Stimulated activated CD4-positive, alpha-beta T cell treated with anti-CD3 and anti-CD28 coated beads, Interleukin-2, amount 100 ng/mL, for 48 hours (primary cell): Measurements from ENCODE around the gene DUSP18.
A peak's percentile ranks its signal among the peaks of the same experiment; 100 is the strongest.
"Not testable (repeated sequence)": the region's sequence is repeated elsewhere in the genome, so short reads cannot be mapped to it uniquely, and the experiment has no call there.

Experiments
- DNase-seq, 2 donors: peaks; one replicate each; pipeline ENCODE4 v3.0.0-alpha.2; 2020

Gene DUSP18

DNA sequence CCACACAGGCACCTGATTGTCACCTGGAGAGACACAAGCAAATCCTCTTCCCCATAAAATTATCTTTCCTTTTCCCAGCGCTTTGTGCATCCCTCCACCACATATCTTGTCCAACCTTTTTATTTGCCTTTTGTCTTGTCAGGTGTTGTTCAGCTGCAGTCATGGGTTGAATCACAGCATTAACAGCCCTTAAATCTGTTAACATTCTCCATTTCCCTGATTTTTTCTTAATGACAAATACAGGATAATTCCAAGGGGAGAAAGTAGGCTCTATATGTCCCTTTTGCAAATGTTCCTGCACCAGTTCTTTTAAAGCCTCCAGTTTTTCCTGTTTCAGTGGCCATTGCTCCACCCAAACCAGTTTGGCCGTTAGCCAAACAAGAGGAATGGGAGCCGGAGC is 8.9 kb upstream of the DUSP18 start:
- DNase-seq, result not testable (repeated sequence)

DNA sequence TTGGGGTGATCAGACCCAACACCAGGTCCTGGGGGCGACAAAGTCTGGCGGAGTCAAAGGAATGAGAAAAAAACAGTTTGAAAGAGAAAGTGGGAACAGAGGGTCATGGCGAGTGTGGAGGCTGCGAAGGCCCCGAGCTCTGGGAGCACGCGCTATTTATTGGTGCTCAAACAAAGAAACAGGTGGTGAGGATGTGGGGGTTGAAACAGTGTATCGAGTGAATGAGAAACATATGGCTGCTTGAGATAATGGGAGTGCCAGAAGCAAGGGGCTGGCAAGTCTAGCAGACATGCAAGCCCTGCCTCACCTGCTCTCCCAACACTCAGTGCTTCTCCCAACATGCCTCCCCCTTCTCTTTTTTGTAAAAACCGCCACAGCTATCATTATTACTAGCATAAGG is 7.8 kb upstream of the DUSP18 start:
- no peak for DNase-seq

DNA sequence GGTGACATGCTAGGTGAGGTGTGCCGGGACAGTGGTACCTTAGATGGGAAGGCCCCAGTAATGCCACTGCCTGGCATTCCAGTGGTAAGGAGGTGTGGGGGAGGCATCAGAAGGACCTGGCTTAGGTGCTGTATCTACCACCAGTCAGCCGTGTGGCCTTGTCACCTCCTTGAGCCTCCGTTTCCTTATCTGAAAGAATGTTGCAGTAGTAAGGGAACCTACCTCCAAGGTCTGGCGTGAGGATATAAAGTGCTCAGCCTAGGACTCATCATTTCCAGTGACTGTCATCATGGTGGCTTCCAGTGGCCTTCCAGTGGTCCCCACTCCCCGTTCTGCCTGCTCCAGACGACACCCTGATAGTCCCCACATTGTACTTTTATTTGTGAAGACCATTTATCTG is 6.8 kb upstream of the DUSP18 start:
- DNase-seq, result no peak

GRCh38 chr22:30673136-30673535 is 5.5 kb upstream of the DUSP18 start:
- no peak for DNase-seq

- no peak for DNase-seq
Observed at GRCh38 chr22:30671071-30671470, 3.4 kb upstream of the DUSP18 start.

DNA sequence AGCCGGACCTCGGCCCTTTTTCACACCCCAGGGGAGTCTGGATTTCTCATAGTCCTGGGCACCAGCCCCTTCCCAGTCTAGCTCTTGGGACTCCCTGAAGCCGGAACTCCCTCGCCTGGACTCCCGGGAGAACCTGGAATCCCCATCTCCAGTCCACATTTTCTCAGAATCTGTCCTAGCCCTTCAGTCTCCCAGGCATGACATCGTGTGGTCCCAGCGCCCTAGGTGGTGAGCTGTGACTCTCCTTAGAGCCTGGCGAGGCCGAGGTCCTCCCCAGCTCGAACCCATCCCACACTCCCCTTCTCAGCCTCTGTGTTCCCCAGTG is 673 bp upstream of the DUSP18 start:
- DNase-seq, result no peak

DNA sequence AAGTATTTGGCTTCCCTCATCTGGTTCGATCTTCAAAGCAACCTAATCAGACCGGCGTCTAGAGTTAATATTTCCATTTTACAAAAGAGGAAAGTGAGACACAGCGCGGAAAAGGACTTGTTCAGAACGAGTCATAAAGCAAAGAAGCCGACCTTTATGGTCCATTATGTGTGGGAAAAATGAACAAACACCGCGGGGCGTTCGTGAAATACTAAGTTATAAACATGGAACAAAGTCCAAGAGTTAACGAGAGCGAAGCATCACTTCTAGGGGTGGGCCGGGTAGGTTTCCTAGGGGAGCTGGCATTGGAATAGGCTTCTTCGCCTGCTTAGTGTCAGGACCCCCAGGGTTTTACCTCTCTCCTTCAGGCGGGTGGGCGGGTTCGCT is 575 bp downstream of the DUSP18 start:
- DNase-seq, result peak in 1 of 2 donors; percentile 5

DNA sequence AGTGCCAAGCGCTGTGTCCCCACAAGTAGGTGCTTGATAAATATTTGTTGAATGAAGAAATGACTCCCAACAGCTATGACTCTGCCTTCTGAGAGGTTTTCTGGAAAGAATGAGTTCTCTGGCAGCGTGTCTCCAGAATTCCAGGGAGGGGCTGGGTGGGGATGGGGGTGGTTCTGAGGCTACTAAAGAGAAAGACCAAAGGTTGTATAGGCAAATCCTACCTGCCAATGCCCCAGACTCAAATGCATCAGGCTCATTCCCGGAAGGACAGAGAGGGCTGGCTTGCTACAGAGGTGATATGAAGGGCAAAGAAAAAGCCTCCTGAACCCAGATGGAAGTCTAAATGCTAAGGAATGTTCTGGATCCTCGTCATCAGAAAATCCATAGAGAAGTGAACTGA is 1.9 kb downstream of the DUSP18 start:
- DNase-seq, result no peak

GRCh38 chr22:30665266-30665665 is 2.4 kb downstream of the DUSP18 start:
- no peak for DNase-seq

DNA sequence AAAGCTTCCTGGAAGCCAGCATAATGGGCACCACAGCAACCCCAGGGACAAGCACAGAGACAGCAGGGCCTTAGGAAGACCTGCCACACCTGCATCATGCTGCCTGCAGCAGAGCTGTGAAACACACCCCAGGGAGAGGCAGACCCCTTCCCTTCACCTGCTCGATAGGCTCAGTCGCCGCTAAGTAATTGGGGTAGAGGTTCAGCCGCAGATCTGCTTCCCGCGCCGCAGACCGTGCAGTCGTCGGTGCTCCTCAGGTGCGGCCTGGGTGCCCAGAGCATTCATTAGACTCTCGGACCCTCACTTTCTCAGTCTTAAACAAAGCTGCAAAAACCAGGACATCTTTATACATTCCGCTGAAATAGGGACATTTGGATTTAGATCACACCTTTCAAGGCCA is 2.9 kb downstream of the DUSP18 start:
- DNase-seq, result no peak

DNA sequence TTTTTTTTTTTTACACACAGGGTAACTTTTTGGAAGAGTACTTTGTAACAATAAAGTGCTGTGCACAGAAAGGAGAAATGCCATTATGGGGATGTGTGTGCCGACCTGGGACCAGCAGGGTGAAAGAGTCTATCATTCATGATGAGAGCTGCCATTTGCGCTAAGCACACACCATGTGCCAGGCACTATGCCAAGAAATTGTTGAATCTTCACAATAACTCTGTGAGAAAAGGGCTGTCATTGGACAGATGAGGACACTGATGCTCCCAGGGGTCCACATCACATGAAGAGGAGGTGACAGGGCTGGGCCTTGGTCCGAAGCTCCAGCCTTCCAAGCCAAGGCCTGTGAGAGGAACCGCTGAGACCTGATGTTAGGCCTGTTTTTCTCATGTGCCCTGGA is 5.6 kb downstream of the DUSP18 start:
- DNase-seq, result no peak

DNA sequence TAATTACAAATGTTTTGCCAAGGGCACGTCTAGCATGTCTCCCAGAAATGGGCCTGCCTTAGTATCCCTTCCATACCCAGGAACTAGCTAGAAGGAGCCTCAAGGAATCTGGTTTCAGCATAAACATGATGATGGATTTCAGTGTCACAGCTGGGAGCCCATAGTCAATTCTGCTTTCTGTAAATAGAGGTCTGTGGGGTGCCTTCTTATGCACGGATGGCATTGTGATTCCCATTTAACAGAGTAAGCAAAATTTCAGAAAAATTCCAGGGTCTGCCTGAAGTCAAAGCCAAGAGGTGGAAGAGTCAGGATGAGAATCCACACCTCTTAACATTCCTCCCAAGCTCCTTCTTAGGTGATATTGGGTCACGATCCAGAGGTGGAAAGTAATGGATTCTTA is 12.1 kb downstream of the DUSP18 start:
- no peak for DNase-seq

GRCh38 chr22:30654361-30654760 is 13.3 kb downstream of the DUSP18 start:
- no peak for DNase-seq

DNA sequence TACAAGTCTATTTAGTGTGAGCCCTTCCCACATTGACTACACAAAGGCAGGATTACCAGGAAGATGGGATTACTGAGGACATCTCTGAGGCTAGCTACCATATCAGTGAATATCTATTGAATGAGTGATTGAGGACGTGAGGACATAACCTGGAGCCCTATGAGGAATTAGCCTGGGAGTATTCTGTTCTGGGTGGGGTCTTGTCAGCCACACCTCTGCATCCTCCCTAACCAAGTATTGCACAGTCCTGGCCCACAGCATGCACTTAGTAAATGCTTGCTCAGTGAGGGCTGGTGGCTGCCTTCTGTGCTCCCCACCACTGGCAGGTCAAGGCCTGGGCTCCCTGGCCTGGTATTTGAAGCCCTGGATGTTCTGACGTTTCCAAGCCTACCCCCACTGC is 14.8 kb downstream of the DUSP18 start:
- DNase-seq, result no peak

- DNase-seq, result no peak
Observed at GRCh38 chr22:30650508-30651116, 17.1 kb downstream of the DUSP18 start.

GRCh38 chr22:30649430-30650007 is 18.2 kb downstream of the DUSP18 start:
- peak; percentile 74 to 81 for DNase-seq

- no peak for DNase-seq
Observed at GRCh38 chr22:30648825-30649224, 18.9 kb downstream of the DUSP18 start.

DNA sequence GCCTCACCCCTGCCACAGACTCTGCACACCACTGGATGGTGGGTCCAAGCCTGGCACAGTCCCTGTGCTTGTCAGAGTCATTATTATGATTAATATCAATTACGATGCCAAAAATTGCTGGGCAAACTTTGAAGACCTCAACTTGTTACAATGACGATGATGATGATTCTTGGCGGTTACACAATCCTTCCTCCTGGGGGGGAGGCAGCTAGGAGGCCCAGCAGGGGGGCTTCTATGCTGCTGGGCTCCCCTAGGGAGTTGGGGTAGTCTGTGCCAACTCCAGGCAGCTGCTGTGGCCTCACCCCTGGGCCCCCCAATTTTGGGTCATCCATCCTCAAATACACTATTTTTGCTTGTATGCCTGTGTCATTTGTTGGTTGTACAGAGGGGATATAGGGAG is 20.1 kb downstream of the DUSP18 start:
- DNase-seq, result no peak

GRCh38 chr22:30646518-30647160 is 21.0 kb downstream of the DUSP18 start:
- DNase-seq, result no peak

DNA sequence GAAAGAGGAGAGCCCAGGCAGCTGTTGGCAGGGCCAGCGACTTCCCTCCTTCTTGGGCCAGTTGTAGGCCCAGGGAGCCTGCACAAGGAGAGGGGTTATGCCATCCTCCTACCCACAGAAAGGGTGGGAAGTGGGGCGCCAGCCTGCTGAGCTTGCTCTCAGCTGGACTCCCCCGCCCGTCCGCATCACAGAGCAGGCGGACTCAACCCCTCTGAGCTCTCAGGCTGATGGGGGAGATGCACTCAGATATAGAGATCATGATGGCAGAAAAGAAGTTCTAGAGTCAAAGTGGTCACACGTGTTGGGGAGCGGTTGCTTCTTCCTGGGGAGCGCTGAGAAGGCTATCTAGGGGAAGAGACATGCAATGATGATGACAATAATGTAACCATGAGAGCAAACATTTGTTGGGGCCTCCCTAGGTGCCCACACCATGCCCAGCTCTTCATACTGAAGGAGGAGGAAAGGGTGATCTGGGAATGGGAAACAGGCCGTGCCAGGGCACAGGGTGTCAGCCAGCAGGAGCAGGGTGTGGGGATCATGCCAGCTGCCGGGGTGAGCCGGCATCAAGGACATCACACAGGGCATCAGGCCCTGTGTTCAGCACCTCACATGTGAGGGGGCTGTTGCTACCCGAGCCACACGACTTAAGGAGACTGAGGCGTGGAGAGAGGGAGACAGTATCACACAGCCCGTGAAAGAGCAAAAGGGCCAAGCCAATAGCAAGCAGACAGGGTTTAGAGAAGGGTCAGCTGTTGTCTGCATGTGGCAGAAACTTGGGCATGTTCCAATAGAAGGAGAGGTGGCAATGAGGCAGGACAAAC is 24.4 kb downstream of the DUSP18 start:
- DNase-seq, result no peak

DNA sequence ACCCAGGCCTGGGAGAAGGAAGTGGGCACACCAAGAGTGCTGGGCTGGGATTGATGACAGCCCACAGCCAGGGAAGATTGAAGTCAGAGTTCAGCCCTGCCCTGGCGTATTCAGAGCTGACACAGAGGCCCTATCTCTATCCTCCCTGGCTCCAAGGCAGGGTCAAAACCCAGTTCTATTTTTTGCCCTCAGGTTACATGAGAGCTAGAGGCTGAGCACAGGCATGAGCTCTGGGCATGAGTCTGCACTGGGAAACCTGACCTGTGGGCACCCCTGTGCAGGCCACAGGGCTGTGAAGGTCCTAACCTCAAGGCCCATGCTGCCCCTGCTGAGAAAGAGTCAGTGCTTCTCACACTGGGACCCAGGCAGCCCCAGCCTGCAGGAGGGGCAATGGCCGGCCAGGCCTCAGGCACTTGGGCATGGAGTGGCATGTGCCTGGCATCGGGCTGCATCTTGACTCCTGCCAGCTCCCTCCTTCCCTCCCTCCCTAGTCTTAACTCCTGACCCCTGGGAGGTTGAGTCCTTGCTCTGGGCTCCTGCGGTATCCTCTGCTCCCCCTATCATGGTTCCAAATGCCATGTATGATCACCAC is 26.7 kb downstream of the DUSP18 start:
- DNase-seq, result no peak

DNA sequence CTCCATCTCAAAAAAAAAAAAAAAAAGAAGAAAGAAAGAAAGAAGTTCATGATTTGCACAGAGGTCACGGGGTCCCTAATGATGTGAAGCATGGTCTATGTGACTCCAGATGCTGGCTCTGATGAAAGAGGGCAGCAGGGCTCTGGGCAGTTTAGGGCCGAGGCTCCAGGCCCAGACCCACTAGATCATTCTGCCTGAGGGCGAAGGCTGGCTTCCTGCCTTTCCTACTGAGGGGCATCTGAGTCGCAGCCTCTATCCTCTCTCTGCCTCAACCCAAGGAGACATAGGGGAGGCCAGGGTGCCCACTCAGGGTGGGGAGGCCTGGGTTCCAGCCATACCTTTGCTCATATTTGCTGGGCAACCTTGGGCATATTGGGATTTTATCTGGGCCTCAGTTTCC is 27.3 kb downstream of the DUSP18 start:
- DNase-seq, result no peak

GRCh38 chr22:30637701-30638114 is 30.0 kb downstream of the DUSP18 start:
- DNase-seq, result no peak
